Activated T-cell treated with anti-CD3 and anti-CD28 coated beads for 4 hours (primary cell): ENCODE measurements around the gene REPS1.

Experiments
- DNase-seq: peaks from one replicate; pipeline ENCODE4 v3.0.0-alpha.2; 2020

Gene REPS1

GRCh38 chr6:138912308-138912707, 75.7 kb downstream of the REPS1 start:
- DNase-seq, result no peak

GRCh38 chr6:138909975-138910374, 78.1 kb downstream of the REPS1 start:
- DNase-seq, result no peak

GRCh38 chr6:138909511-138909910, 78.5 kb downstream of the REPS1 start:
- no peak for DNase-seq

GRCh38 chr6:138907167-138907566, 80.9 kb downstream of the REPS1 start:
- DNase-seq, result no peak

GRCh38 chr6:138897031-138897430, 91.0 kb downstream of the REPS1 start:
- no peak for DNase-seq

- DNase-seq, result no peak
These were observed 91.8 kb downstream of the REPS1 start for GRCh38 chr6:138896104-138896756.

GRCh38 chr6:138891255-138891986, 96.6 kb downstream of the REPS1 start:
- no peak for DNase-seq

- DNase-seq, result no peak
These were observed 102.8 kb downstream of the REPS1 start for GRCh38 chr6:138885156-138885819.

- DNase-seq, result no peak
These were observed 105.6 kb downstream of the REPS1 start for GRCh38 chr6:138882369-138883017.

GRCh38 chr6:138873191-138873590, 114.9 kb downstream of the REPS1 start:
- no peak for DNase-seq

GRCh38 chr6:138869398-138869797, 118.7 kb downstream of the REPS1 start:
- no peak for DNase-seq

GRCh38 chr6:138868181-138868580, 119.9 kb downstream of the REPS1 start:
- DNase-seq, result no peak

GRCh38 chr6:138865480-138866109, 122.5 kb downstream of the REPS1 start:
- no peak for DNase-seq

GRCh38 chr6:138864343-138864890, 123.6 kb downstream of the REPS1 start:
- DNase-seq, result no peak

GRCh38 chr6:138863321-138863720, 124.7 kb downstream of the REPS1 start:
- no peak for DNase-seq

GRCh38 chr6:138862456-138862855, 125.6 kb downstream of the REPS1 start:
- no peak for DNase-seq

- DNase-seq, result no peak
These were observed 130.3 kb downstream of the REPS1 start for GRCh38 chr6:138857775-138858174.

- no peak for DNase-seq
These were observed 131.4 kb downstream of the REPS1 start for GRCh38 chr6:138856654-138857053.
